Urinary bladder (tissue), 4 donors: ENCODE results near the gene VGLL4. TPM values are rescaled to one million over a fixed set of nuclear protein-coding genes. Genes with fewer than 3 reads are reported as not detected.
"Not testable (repeated sequence)": the region's sequence is repeated elsewhere in the genome, so short reads cannot be mapped to it uniquely, and the experiment has no call there.

Experiments used
- DNase-seq: peaks from one replicate; pipeline ENCODE4 v3.0.0-alpha.2; 2015; ENCODE audit errors: extremely low spot score
- H3K27ac ChIP-seq: one replicate; pipeline ENCODE4 v1.5.1; 2013; ENCODE audit warnings: low read depth, mild to moderate bottlenecking, moderate library complexity
- H3K36me3 ChIP-seq: one replicate; pipeline ENCODE4 v1.6.1; 2013; ENCODE audit warnings: mild to moderate bottlenecking, moderate library complexity; ENCODE audit not compliant: insufficient read depth
- H3K4me1 ChIP-seq: one replicate; pipeline ENCODE4 v1.6.1; 2013; ENCODE audit warnings: mild to moderate bottlenecking, moderate library complexity; ENCODE audit not compliant: insufficient read depth
- H3K4me3 ChIP-seq: one replicate; pipeline ENCODE4 v1.5.1; 2013; ENCODE audit warnings: low read depth, low read length
- WGBS: extraction: QIAGEN DNeasy Blood & Tissue Kit; methylation state at CpG from one replicate; pipeline ENCODE4 v1.1.7; 2013; 5-methylcytosine and 5-hydroxymethylcytosine counted together
- polyA plus RNA-seq: library from polyadenylated mRNA; stranded (reverse); fragments of 200-250 nt; gene quantifications from one replicate; pipeline ENCODE4 v1.2.3, GENCODE V29; 2013
- total RNA-seq: library from RNA; depleted of rRNA; stranded (reverse); fragments of >200 nt; gene quantifications from one replicate; pipeline ENCODE4 v1.2.3, GENCODE V29; 2014
- donor health status: healthy with polysubstance abuse.
- donor health status: healthy.

The VGLL4 gene, protein sequence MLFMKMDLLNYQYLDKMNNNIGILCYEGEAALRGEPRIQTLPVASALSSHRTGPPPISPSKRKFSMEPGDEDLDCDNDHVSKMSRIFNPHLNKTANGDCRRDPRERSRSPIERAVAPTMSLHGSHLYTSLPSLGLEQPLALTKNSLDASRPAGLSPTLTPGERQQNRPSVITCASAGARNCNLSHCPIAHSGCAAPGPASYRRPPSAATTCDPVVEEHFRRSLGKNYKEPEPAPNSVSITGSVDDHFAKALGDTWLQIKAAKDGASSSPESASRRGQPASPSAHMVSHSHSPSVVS
- 77.1 TPM for total RNA-seq
- 42.3 TPM for polyA plus RNA-seq

DNA sequence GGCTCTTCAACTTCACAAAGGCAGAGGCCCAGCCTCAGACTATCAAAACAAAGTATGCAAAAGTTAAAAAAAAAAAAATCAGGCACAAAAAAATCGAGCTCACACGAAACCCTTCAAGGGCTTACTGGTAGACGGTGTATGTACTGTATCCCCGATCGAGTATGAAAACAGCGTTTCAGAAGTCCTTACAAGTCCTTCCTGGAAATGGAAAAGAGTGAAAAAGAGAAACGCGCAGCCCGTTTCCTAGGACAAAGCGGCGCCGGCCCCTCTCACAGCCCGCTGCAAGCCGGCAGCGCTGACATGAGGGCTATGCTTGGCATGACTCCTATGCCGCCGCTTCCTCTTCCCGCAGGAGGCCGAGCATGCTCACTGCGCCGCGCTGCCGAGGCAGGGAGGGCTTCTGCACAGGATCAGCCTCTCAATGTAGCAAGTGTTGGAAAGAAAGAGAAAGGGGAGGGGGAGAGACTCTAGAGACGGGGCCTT, at the start of gene VGLL4:
Gene VGLL4 (minus strand): TSS at position 311 of the 483 bp plus-strand sequence. CDS start 397 bp downstream, outside the sequence.
- Histone ChIP-seq H3K27ac (peak within 1 kb of the TSS; percentile 89), H3K36me3 (no peaks in the 10 kb centered on the region), H3K4me1 (no peaks in the 10 kb centered on the region), H3K4me3 (peak within 1 kb of the TSS; percentile 68)
- peak; percentile 86 for DNase-seq
- WGBS: under 1% methylated on average over 24 of the region's 24 CpGs

DNA sequence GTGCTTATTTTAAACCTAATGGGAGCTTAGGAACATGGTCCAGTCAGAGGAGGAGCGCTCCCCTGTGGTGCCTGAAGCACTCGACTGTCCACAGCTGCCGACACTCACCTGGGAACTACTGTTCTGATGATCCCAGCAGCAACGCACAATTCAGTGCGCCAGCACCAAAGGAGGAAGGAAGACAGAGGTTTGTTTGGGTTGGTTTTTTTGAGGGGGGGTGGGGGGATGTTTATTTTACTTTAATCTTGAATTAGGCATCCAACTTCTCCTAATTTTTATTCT, 48.8 kb upstream of the VGLL4 start:
- Histone ChIP-seq H3K4me1 (no peaks in the 10 kb centered on the region), H3K36me3 (no peaks in the 10 kb centered on the region), H3K4me3 (no peak overlapping the region), H3K27ac (no peak overlapping the region)
- 81% methylated on average over 5 of the region's 5 CpGs for WGBS
- DNase-seq: no peak

DNA sequence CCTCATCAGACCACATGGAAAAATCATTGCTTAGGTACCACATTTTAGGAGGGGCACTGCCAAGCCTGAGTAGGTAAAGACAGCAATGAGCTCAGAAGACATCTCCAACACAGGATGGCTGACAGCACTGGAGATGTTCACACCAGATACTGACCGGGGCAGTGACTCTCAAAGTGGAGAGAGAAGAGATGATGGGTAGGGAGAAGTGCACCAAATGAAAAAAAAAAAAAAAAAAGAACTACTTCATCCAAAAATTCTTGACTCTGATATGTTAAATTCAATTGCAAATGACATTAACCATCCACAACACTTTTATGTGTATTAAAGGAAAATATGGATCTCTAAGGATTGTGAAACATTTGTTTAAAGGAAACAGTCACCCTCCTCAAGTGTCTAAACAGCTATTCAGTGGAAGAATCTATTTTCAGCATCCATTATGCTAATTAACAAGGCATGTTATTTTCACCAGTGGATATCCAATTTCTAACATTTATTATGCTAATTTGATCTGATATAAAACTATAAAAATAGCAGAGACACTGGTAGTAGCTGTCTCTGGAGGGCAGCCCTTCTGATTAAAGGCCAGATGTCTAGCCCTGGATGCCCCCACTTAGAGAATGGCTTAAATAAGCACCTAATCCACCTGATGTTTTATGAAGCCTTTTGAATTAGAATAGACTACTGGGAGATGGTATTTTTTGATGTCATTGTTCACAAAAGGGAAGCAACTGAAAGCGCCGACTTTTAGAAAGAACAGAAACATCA, 48.2 kb upstream of the VGLL4 start:
- Histone ChIP-seq H3K36me3 (no peaks in the 10 kb centered on the region), H3K4me1 (no peaks in the 10 kb centered on the region), H3K4me3 (no peak overlapping the region), H3K27ac (no peak overlapping the region)
- DNase-seq: no peak
- WGBS: 91% methylated on average over 3 of the region's 3 CpGs

DNA sequence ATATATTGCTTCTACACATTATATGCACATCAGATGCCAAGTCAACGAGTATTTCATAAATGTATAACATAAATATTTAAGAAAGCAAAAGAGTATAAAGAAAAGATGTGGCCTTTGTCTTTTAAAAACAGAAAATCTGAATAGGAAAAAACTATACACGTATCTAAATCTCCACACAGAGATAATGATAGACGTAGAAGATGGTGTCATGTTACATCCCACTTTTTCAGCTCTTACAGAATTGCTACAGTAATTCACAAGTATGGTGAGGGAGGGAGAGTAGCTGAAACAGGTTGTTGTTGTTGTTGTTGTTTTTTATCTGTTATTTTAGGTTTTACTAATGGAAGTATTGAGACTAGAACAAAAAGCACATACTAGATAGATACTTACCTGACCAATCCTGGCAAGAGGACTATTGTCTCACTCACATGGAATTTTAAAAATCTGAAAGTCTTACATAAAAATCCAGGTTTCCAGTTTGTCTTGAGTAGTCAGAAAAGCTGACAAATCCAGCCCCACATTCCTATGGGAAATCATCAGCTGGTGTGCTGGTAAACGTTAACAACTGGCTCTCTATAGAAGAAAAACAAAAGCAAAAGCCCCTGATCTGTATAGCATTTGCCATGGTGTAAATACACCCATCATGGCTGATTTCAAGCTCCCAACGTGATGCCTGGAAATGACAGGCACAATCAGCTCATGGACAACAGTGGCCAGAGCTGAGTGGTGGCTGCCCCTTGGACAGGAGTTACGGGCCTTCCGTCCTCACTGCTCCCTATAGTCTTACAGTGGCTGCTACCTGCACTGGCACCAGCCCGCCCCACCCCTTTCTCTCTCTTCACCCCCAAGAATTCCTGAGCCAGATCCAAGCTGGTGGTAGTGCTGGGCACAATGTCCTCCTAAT, 47.4 kb upstream of the VGLL4 start:
- DNase-seq: no peak
- H3K4me1 ChIP-seq: no peaks in the 10 kb centered on the region
- 64% methylated on average over 8 of the region's 8 CpGs for WGBS

DNA sequence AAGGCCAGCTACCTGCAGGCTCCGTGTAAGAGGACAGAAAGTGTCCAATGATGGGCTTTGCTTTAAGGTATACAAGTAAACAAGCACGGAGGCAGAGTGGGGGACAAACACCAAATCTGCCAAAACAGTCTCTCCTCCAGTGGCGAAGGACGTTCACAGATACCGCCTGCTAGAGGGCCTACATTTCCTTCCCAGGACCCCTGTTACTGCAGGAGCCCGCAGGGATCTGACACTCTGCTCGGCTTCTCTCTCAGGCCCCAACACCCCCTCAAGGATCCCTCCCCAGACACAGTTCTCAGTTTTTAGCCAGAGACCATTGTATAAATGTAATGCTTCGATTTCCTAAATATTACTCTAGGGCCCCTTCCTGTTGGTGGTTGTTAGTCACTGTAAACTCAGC, 46.0 kb upstream of the VGLL4 start:
- Histone ChIP-seq H3K36me3 (no peaks in the 10 kb centered on the region), H3K27ac (no peak overlapping the region), H3K4me1 (no peaks in the 10 kb centered on the region), H3K4me3 (no peak overlapping the region)
- WGBS: 81% methylated on average over 8 of the region's 8 CpGs
- DNase-seq: no peak

More for the DNA sequence above, 47.4 kb upstream of the VGLL4 start:
- Histone ChIP-seq H3K27ac (no peak overlapping the region), H3K36me3 (no peaks in the 10 kb centered on the region), H3K4me3 (no peak overlapping the region)

DNA sequence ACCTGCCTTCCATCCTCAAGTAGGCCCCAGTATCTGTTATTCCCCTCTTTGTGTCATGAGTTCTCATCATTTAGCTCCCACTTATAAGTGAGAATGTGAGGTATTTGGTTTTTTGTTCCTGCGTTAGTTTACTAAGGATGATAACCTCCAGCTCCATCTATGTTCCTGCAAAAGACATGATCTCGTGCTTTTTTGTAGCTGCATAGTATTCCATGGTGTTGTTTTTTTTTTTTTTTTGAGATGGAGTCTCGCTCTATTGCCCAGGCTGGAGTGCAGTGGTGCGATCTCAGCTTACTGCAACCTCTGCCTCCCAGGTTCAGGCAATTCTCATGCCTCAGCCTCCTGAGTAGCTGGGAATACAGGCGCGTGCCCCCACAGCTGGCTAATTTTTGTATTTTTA, 41.3 kb upstream of the VGLL4 start:
- not testable (repeated sequence) for H3K4me1 ChIP-seq, H3K4me3 ChIP-seq, H3K27ac ChIP-seq, DNase-seq, H3K36me3 ChIP-seq
- 99% methylated on average over 6 of the region's 6 CpGs for WGBS

DNA sequence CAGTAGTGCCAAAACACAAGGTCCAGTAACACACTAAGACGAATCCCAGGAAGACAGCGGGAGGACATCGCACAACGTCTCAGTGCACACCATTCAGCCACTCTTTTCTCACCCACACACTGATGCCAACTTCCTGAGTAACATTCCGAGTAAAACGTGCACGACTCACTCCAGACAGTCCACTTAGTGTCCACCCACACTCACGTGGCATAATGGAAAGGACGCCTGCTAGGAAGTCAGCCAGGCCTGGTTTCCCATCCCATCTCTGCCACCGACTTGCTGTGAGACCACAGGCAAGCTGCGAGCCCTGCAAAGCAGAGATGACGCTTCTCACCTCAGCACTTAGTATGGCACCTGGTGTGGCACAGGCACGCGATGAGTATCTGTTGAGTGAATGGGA, 36.8 kb upstream of the VGLL4 start:
- WGBS: 83% methylated on average over 14 of the region's 14 CpGs
- H3K4me1 ChIP-seq: no peaks in the 10 kb centered on the region
- no peak overlapping the region for H3K4me3 ChIP-seq
- DNase-seq: no peak
- no peaks in the 10 kb centered on the region for H3K36me3 ChIP-seq
- no peak overlapping the region for H3K27ac ChIP-seq

DNA sequence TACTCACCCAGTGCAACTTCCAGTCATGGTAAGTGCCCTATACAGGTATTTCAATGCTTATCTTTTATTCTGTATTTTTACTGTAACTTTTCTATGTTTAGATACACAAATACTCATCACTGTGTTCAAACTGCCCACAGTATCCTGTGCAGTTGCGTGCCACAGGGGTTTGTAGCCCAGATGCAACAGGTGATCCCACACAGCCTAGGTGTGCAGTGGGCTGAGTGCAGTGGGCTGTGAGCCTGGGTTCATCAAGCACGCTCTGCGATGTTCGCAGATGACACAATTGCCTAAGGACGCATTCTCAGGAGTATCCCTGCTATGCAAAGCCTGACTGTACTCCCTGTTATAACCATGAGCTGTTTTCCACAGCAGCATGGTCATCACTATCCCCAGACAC, 36.2 kb upstream of the VGLL4 start:
- DNase-seq: no peak
- H3K4me3 ChIP-seq: no peak overlapping the region
- no peak overlapping the region for H3K27ac ChIP-seq
- 95% methylated on average over 5 of the region's 5 CpGs for WGBS
- no peaks in the 10 kb centered on the region for H3K36me3 ChIP-seq
- H3K4me1 ChIP-seq: no peaks in the 10 kb centered on the region

DNA sequence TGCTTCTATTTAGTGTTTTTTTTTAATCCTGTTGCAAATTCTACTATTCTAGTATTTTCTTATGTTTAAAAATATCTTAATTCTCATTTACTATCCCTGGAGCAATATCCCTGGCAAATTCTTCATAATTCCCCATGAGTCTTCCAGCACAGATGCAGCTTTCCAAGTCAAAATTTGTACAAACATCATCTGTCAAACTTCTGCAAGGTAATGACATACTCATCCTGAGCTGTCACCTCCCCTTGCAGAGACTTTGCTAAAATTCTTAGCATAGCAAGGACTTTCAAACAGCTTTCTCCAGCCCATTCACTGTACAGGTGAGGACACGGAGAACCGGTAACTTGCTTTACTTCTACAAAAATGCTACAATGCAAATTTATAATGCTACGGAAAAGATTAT, 28.6 kb upstream of the VGLL4 start:
- no peak for DNase-seq
- Histone ChIP-seq H3K27ac (no peak overlapping the region), H3K4me3 (no peak overlapping the region), H3K4me1 (peaks cover 2% of the 10 kb centered on the region), H3K36me3 (no peaks in the 10 kb centered on the region)
- 40% methylated on average over 3 of the region's 3 CpGs for WGBS

DNA sequence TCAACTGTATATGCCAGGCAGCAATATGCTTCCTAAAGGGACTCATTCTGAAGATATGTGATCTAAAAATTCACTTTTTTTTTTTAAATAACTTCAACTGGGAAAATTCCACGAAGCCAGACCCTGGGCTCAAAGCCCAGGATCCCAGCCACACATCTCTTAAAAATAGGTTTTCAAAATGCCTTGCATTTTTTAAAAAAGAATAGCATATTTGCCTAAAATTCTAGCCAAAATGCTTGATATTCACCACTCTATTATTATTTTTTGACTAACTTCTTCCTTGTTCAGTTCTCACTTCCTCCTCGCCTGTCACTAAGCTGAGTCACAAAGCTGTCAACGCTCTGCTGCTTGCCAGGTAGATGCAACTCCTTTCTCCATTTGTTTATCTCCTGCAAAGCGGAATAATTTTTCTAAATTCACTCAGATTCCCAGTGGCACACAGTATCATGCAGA, 28.0 kb upstream of the VGLL4 start:
- WGBS: 31% methylated on average over 4 of the region's 4 CpGs
- no peak overlapping the region for H3K27ac ChIP-seq
- peaks cover 2% of the 10 kb centered on the region for H3K4me1 ChIP-seq
- no peak overlapping the region for H3K4me3 ChIP-seq
- DNase-seq: no peak
- H3K36me3 ChIP-seq: no peaks in the 10 kb centered on the region

DNA sequence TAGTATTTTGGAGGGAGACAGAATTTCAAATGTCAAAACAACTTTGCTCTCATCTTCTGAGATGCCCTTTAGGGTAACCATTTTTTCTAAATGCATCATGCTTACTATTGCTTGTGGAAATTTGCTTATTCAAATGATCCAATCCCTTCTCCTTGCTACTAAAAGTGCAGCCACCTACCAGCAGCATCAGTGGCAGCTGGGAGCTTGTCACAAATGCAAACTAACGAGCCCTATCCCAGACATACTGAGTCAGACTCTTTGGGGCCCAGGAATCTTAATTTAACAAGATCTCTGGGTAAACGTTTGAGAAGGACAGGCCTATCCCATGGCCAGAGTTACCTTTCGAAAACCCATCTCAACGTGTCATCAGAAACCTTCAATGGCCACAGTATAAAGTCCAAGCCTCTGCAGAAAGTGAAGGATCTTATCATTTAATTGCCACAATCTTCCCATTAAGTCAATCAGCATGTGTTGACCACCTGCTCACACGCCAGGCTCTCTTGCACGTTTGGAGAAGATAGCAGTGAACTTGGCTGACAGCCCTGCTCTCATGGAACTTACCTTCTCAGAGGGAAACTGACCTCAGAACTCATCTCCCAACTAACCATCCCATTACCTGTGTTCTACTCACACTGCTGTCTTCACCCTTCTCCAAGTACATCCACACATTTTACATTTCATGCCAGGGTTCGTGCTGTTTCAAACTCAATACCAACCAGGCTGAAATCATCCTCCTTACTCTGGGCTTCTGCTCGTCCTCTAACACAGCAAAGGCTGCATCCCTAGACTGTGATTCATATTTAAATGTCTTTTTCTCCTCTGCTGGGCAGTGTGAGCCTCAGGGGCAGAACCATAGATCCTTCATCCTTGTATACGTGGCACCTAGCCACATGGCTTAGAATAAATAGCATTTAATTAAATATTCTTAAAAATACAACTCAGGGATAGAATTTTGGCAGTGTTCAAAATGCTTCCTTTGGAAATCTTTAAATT, 24.8 kb upstream of the VGLL4 start:
- DNase-seq: no peak
- no peak overlapping the region for H3K27ac ChIP-seq
- 80% methylated on average over 9 of the region's 9 CpGs for WGBS
- no peaks in the 10 kb centered on the region for H3K36me3 ChIP-seq
- H3K4me1 ChIP-seq: peaks cover 2% of the 10 kb centered on the region
- no peak overlapping the region for H3K4me3 ChIP-seq

DNA sequence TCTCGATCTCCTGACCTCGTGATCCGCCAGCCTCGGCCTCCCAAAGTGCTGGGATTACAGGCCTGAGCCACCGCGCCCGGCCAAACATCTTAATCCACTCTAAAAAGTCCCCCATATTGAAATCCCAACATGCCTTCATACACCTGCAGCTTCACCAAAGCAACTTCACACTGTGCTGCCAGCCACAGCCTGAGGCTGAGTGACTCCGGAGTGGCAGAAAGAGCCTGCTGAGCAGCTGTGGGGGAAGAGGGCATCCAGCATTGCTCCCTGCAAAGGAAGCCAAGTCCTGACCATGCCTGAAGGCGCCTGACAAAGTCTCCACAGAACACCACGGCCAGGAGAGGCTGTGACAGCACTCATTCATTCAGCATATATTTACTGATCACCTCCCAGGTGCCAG, 21.6 kb upstream of the VGLL4 start:
- H3K27ac ChIP-seq: no peak overlapping the region
- no peaks in the 10 kb centered on the region for H3K36me3 ChIP-seq
- no peaks in the 10 kb centered on the region for H3K4me1 ChIP-seq
- DNase-seq: no peak
- WGBS: 94% methylated on average over 9 of the region's 10 CpGs
- no peak overlapping the region for H3K4me3 ChIP-seq
